H1 (cell line): ENCODE results near the gene TMEM72. TPM values are rescaled to one million over a fixed set of nuclear protein-coding genes. Genes with fewer than 3 reads are reported as not detected.

Experiments
- CTCF ChIA-PET: fragments of 300-600 bp; sonication (Branson Sonifier 250); formaldehyde crosslinking; loops from one replicate; lab custom pipeline; 2021; ENCODE audit not compliant: partially characterized antibody; lab: Charles Lee
- POLR2A ChIA-PET: fragments of 300-600 bp; sonication (Branson Sonifier 250); formaldehyde crosslinking; loops from one replicate; lab custom pipeline; 2021; ENCODE audit warnings: inconsistent platforms; ENCODE audit not compliant: partially characterized antibody; lab: Charles Lee
- DNase-seq, 2 experiments: peaks; one replicate each; pipeline versions ENCODE4 v3.0.0 to v3.0.0-alpha.2; 2010 to 2022; ENCODE audit warnings: low spot score in 2 of 2, low read depth in 1 of 2, mixed read lengths in 1 of 2
- FAIRE-seq: peaks from 2 replicates; lab custom pipeline; 2011; peaks lifted over from hg19 to GRCh38; lab: Jason Lieb, UNC
- H2AFZ ChIP-seq: 2 replicates; pipeline ENCODE4 v1.8.1; 2012; ENCODE audit warnings: low read length, inconsistent platforms
- H2AK5ac ChIP-seq: 2 replicates; pipeline ENCODE4 v1.6.1; 2013; ENCODE audit warnings: low read depth, low read length
- H2BK120ac ChIP-seq: replicated peaks from 2 replicates; pipeline ENCODE3; 2013; ENCODE audit warnings: low read depth, low read length, inconsistent platforms
- H2BK12ac ChIP-seq: 2 replicates; pipeline ENCODE4 v1.6.1; 2013; ENCODE audit warnings: low read depth, low read length
- H2BK15ac ChIP-seq: 2 replicates; pipeline ENCODE4 v1.6.1; 2013; ENCODE audit warnings: low read length
- H2BK20ac ChIP-seq: 2 replicates; pipeline ENCODE4 v1.6.1; 2013; ENCODE audit warnings: low read length
- H2BK5ac ChIP-seq: 2 replicates; pipeline ENCODE4 v1.6.1; 2013; ENCODE audit warnings: low read depth, low read length
- H3K14ac ChIP-seq: 2 replicates; pipeline ENCODE4 v1.6.1; 2013; ENCODE audit warnings: inconsistent platforms; ENCODE audit not compliant: insufficient read length
- H3K18ac ChIP-seq: 2 replicates; pipeline ENCODE4 v1.6.1; 2013; ENCODE audit warnings: low read length; ENCODE audit errors: extremely low read depth
- H3K23ac ChIP-seq: 2 replicates; pipeline ENCODE4 v1.6.1; 2013; ENCODE audit warnings: inconsistent platforms; ENCODE audit not compliant: insufficient read length
- H3K23me2 ChIP-seq: 2 replicates; pipeline ENCODE4 v1.6.1; 2013; ENCODE audit warnings: low read depth, low read length
- H3K27ac ChIP-seq: 2 replicates; pipeline ENCODE4 v1.6.1; 2011; ENCODE audit warnings: low read depth, low read length, inconsistent platforms
- H3K27me3 ChIP-seq, 4 experiments: replicated peaks in 1 of 4; 1 replicate in 1 of 4; 2 replicates in 3 of 4; pipeline versions ENCODE4 v1.6.1 to v1.8.1; 2011 to 2013; ENCODE audit warnings: low read length in 3 of 4, mild to moderate bottlenecking in 3 of 4, inconsistent platforms in 2 of 4, mixed read lengths in 2 of 4, moderate library complexity in 1 of 4; ENCODE audit not compliant: control insufficient read depth in 3 of 4, insufficient read depth in 3 of 4; ENCODE audit errors: extremely low read depth in 1 of 4
- H3K36me3 ChIP-seq, 4 experiments: 2 replicates each; pipeline versions ENCODE4 v1.6.1 to v1.8.1; 2011 to 2013; ENCODE audit warnings: mild to moderate bottlenecking in 4 of 4, low read length in 3 of 4, moderate library complexity in 2 of 4, control low read depth in 1 of 4, inconsistent platforms in 1 of 4; ENCODE audit not compliant: insufficient read depth in 4 of 4, control insufficient read depth in 2 of 4
- H3K4ac ChIP-seq: replicated peaks from 2 replicates; pipeline ENCODE3; 2013; ENCODE audit warnings: low read length, low read depth, mixed read lengths, inconsistent platforms; ENCODE audit not compliant: insufficient read length
- H3K4me1 ChIP-seq, 4 experiments: replicated peaks in 1 of 4; 1 replicate in 1 of 4; 2 replicates in 3 of 4; pipeline versions ENCODE4 v1.6.1 to v1.8.1; 2011 to 2013; ENCODE audit warnings: low read length in 3 of 4, inconsistent platforms in 2 of 4, mixed read lengths in 1 of 4; ENCODE audit not compliant: insufficient read depth in 4 of 4, control insufficient read depth in 3 of 4
- H3K4me2 ChIP-seq, 2 experiments: 2 replicates each; pipeline versions ENCODE4 v1.6.1 to v1.8.1; 2011 to 2013; ENCODE audit warnings: low read depth in 2 of 2, low read length in 2 of 2, control low read depth in 1 of 2, inconsistent platforms in 1 of 2, mild to moderate bottlenecking in 1 of 2; ENCODE audit not compliant: insufficient read depth in 1 of 2
- H3K4me3 ChIP-seq, 4 experiments: fragments of 200-600, 300-600 bp in 1 of 4; sonication (generic), shearing (Covaris generic), sonication (Bioruptor Twin) in 1 of 4; 2 replicates each; pipeline versions ENCODE4 v1.5.1 to v1.8.1; 2011 to 2016; ENCODE audit warnings: low read length in 4 of 4, low read depth in 3 of 4, control low read depth in 2 of 4, inconsistent platforms in 2 of 4, mild to moderate bottlenecking in 2 of 4, mixed read lengths in 1 of 4, moderate library complexity in 1 of 4; ENCODE audit not compliant: insufficient read depth in 2 of 4; ENCODE audit errors: extremely low read depth in 1 of 4
- H3K56ac ChIP-seq: replicated peaks from 2 replicates; pipeline ENCODE3; 2013; ENCODE audit warnings: low read depth, mild to moderate bottlenecking, mixed read lengths, low read length, inconsistent platforms; ENCODE audit not compliant: insufficient read length
- H3K79me1 ChIP-seq: 2 replicates; pipeline ENCODE4 v1.6.1; 2013; ENCODE audit warnings: low read depth, low read length, control low read depth
- H3K79me2 ChIP-seq, 2 experiments: 2 replicates each; pipeline versions ENCODE4 v1.6.1 to v1.8.1; 2012 to 2013; ENCODE audit warnings: low read length in 2 of 2, mild to moderate bottlenecking in 2 of 2, inconsistent platforms in 1 of 2; ENCODE audit not compliant: insufficient read depth in 2 of 2, control insufficient read depth in 1 of 2
- H3K9ac ChIP-seq, 4 experiments: replicated peaks in 1 of 4; 1 replicate in 1 of 4; 2 replicates in 3 of 4; pipeline versions ENCODE4 v1.6.1 to v1.8.1; 2011 to 2013; ENCODE audit warnings: low read depth in 3 of 4, low read length in 3 of 4, control low read depth in 2 of 4, mild to moderate bottlenecking in 2 of 4, moderate library complexity in 2 of 4, inconsistent platforms in 1 of 4; ENCODE audit errors: extremely low read depth in 1 of 4
- H3K9me3 ChIP-seq, 2 experiments: 2 replicates each; pipeline versions ENCODE4 v1.6.1 to v1.8.1; 2012 to 2013; ENCODE audit warnings: mild to moderate bottlenecking in 2 of 2, moderate library complexity in 2 of 2, control low read depth in 1 of 2, inconsistent platforms in 1 of 2, low read depth in 1 of 2, low read length in 1 of 2, mixed read lengths in 1 of 2; ENCODE audit not compliant: insufficient read depth in 2 of 2
- H4K20me1 ChIP-seq, 2 experiments: replicated peaks in 1 of 2; 2 replicates each; pipeline versions ENCODE3 to v1.8.1; 2011 to 2013; ENCODE audit warnings: inconsistent platforms in 2 of 2, low read length in 2 of 2, mild to moderate bottlenecking in 1 of 2; ENCODE audit not compliant: insufficient read depth in 2 of 2, control insufficient read depth in 1 of 2
- H4K5ac ChIP-seq: 2 replicates; pipeline ENCODE4 v1.6.1; 2013; ENCODE audit warnings: low read length, low read depth, mixed read lengths, inconsistent platforms; ENCODE audit not compliant: insufficient read length
- H4K8ac ChIP-seq: 2 replicates; pipeline ENCODE4 v1.8.0; 2013; ENCODE audit warnings: mild to moderate bottlenecking, moderate library complexity, low read length, inconsistent platforms; ENCODE audit not compliant: insufficient read depth; ENCODE audit errors: extremely low read depth
- H4K91ac ChIP-seq: replicated peaks from 2 replicates; pipeline ENCODE3; 2013; ENCODE audit warnings: low read length, mixed read lengths, inconsistent platforms; ENCODE audit not compliant: insufficient read length
- BCL11A ChIP-seq, 2 experiments: IDR thresholded peaks; one replicate each; pipeline ENCODE4 v1.6.1; 2011; ENCODE audit warnings: low read depth in 2 of 2, low read length in 2 of 2, mild to moderate bottlenecking in 2 of 2
- CTBP2 ChIP-seq: IDR thresholded peaks from 2 replicates; pipeline ENCODE4 v1.7.0; 2011; ENCODE audit warnings: borderline replicate concordance, mild to moderate bottlenecking, moderate library complexity, mixed read lengths, low read length; ENCODE audit not compliant: insufficient read depth, insufficient read length
- KDM4A ChIP-seq: IDR thresholded peaks from one replicate; pipeline ENCODE4 v1.7.1; 2012; ENCODE audit warnings: low read depth, mild to moderate bottlenecking, moderate library complexity, low read length, inconsistent platforms; ENCODE audit not compliant: severe bottlenecking
- RFX5 ChIP-seq: IDR thresholded peaks from 2 replicates; pipeline ENCODE4 v1.6.1; 2011; ENCODE audit warnings: low read depth, low read length, improper control_type of control experiment, borderline replicate concordance
- TBP ChIP-seq: IDR thresholded peaks from 2 replicates; pipeline ENCODE4 v1.6.1; 2011; ENCODE audit warnings: low read depth, low read length, improper control_type of control experiment
- YY1 ChIP-seq: IDR thresholded peaks from 2 replicates; pipeline ENCODE4 v1.6.1; 2011; ENCODE audit warnings: low read depth, mild to moderate bottlenecking, low read length
- WGBS, 2 experiments: shearing (Covaris generic) in 1 of 2; methylation state at CpG; one replicate each; pipeline versions ENCODE4 v1.1.6 to v1.1.7; 2013 to 2015; ENCODE audit warnings: low lambda C conversion rate in 2 of 2, mixed read lengths in 2 of 2, inconsistent platforms in 1 of 2, low coverage in 1 of 2, missing lambda C conversion rate in 1 of 2; ENCODE audit not compliant: insufficient replicate concordance in 2 of 2, insufficient coverage in 1 of 2, insufficient read length in 1 of 2; ENCODE audit errors: extremely low coverage in 1 of 2, missing lambda C conversion rate in 1 of 2; 5-methylcytosine and 5-hydroxymethylcytosine counted together
- polyA plus RNA-seq, 7 experiments: library from polyadenylated mRNA; depleted of rRNA in 3 of 7; stranded (reverse) in 5 of 7; unstranded in 2 of 7; fragments of >200 nt in 5 of 7; fragments of 200-250 nt in 2 of 7; gene quantifications; 1 replicate in 5 of 7; 2 replicates in 1 of 7; 4 replicates in 1 of 7; pipeline versions ENCODE4 v1.2.1 to v1.2.3, GENCODE V29; 2011 to 2013; ENCODE audit warnings: missing spikeins in 2 of 7, mixed read lengths in 2 of 7
- total RNA-seq: library from RNA; stranded (reverse); fragmentation: NEBNext Ultra II Directional; extraction: Animal tissue kit (Norgen Biotek cat#: 25700); gene quantifications from 2 replicates; pipeline ENCODE4 v1.2.1, GENCODE V29; 2021
- TF ChIP-seq, protein P1 (sequence below), 3 experiments: IDR thresholded peaks; 1 replicate in 2 of 3; 2 replicates in 1 of 3; pipeline versions ENCODE4 v1.5.1 to v1.6.1; 2011; ENCODE audit warnings: low read length in 3 of 3, mild to moderate bottlenecking in 3 of 3, inconsistent platforms in 2 of 3, low read depth in 1 of 3, moderate library complexity in 1 of 3; ENCODE audit not compliant: insufficient read depth in 1 of 3; ENCODE audit errors: control extremely low read depth in 1 of 3

The TMEM72 gene
- total and polyA plus RNA-seq, 2 of the 8 experiments (the other 6 are each of a cell fraction or from before 2014, with no cell fraction given), result not detected

- Histone ChIP-seq H2AFZ (peak overlapping the region; percentile 82), H2BK20ac (no peak overlapping the region), H4K20me1 (peaks cover 0 to 2% of the 10 kb centered on the region in 2 experiments), H4K91ac (peak overlapping the region; percentile 68), H3K4ac (peak overlapping the region; percentile 8), H3K23me2 (peaks cover 7% of the 10 kb centered on the region), H3K4me2 (peak overlapping the region; percentile 72 to 78), H3K4me1 (peaks cover 0 to 7% (median 6%) of the 10 kb centered on the region in 4 experiments; a peak in 6 of 7 replicates), H3K9ac (peak overlapping the region in 3 of 4 experiments; percentile 3 to 34 (median 34); a peak in 1 of 7 replicates), H3K23ac (no peak overlapping the region), H3K79me1 (no peaks in the 10 kb centered on the region), H2BK120ac (peak overlapping the region; percentile 13), H2BK12ac (peak overlapping the region; percentile 44; the same call in 1 of the 2 replicates), H3K4me3 (peak overlapping the region; percentile 39 to 57 (median 47); a peak in 7 of 8 replicates), H4K8ac (peak overlapping the region; percentile 73; the same call in 1 of the 2 replicates), H2BK15ac (peak overlapping the region; percentile 88; the same call in 1 of the 2 replicates), H3K56ac (no peak overlapping the region), H3K27ac (no peak overlapping the region), H3K9me3 (no peaks in the 10 kb centered on the region), H2AK5ac (no peak overlapping the region), H4K5ac (peak overlapping the region; percentile 27), H2BK5ac (peak overlapping the region; percentile 31; the same call in 1 of the 2 replicates), H3K18ac (peak overlapping the region; percentile 79; the same call in 1 of the 2 replicates), H3K79me2 (no peaks in the 10 kb centered on the region), H3K27me3 (peaks cover 0 to 11% (median 5%) of the 10 kb centered on the region in 4 experiments; a peak in 6 of 7 replicates), H3K36me3 (no peaks in the 10 kb centered on the region), H3K14ac (no peak overlapping the region)
- WGBS, 2 experiments, result 9% methylated on average over 26 of the region's 29 CpGs; no CpG with 5 or more reads in 1 of the 2 experiments
- FAIRE-seq (peak; percentile 86), DNase-seq (peak; percentile 88 to 90)
- CTCF ChIA-PET, result interaction anchor here (0.6 to 13.1 kb wide), 21 partner anchors 9 to 1181 kb away, joined by 3 to 90 read pairs (median 4); partner anchors contain the start of genes RASSF4 and TMEM72
- POLR2A ChIA-PET, result interaction anchor here (0.5 to 1.4 kb wide), 6 partner anchors 13 to 1473 kb away, joined by 3 to 5 read pairs (median 3); no protein-coding TSS in a partner anchor
- TF ChIP-seq TBP (0 out of 2 replicates have a peak, but pooled peaks have one; percentile 19), KDM4A (peak; percentile 39), RFX5 (no peak), BCL11A (IDR thresholded peaks at IDR 0.05; ENCODE audit: low read depth in 2 of 2, low read length in 2 of 2) (no peak), YY1 (no peak), CTBP2 (peak; percentile 22)
- TF ChIP-seq, protein P1, sequence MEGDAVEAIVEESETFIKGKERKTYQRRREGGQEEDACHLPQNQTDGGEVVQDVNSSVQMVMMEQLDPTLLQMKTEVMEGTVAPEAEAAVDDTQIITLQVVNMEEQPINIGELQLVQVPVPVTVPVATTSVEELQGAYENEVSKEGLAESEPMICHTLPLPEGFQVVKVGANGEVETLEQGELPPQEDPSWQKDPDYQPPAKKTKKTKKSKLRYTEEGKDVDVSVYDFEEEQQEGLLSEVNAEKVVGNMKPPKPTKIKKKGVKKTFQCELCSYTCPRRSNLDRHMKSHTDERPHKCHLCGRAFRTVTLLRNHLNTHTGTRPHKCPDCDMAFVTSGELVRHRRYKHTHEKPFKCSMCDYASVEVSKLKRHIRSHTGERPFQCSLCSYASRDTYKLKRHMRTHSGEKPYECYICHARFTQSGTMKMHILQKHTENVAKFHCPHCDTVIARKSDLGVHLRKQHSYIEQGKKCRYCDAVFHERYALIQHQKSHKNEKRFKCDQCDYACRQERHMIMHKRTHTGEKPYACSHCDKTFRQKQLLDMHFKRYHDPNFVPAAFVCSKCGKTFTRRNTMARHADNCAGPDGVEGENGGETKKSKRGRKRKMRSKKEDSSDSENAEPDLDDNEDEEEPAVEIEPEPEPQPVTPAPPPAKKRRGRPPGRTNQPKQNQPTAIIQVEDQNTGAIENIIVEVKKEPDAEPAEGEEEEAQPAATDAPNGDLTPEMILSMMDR (IDR thresholded peaks at IDR 0.05; ENCODE audit: control extremely low read depth in 1 of 3, insufficient read depth in 1 of 3, low read depth in 1 of 3, low read length in 3 of 3), result peak; percentile 26 to 58 (median 40); a peak in 3 of 4 replicates
Measured at GRCh38 chr10:44878706-44879530, 32.2 kb upstream of the TMEM72 start.
